OCI-LY7 (cell line): ENCODE results near the gene PCNX2. TPM values are rescaled to one million over a fixed set of nuclear protein-coding genes. Genes with fewer than 3 reads are reported as not detected.

Source experiments
- BruUV-seq: library from RNA; stranded (reverse); fragments of 400-500 nt; replicated peaks from 2 replicates; lab custom pipeline; 2021; lab: Mats Ljungman, UMichigan
- CTCF ChIA-PET: fragments of 300-600 bp; sonication (Branson Sonifier 250); formaldehyde crosslinking; loops from one replicate; lab custom pipeline; 2022; ENCODE audit warnings: antibody characterized with exemption; ENCODE audit not compliant: unreplicated experiment; lab: Charles Lee
- POLR2A ChIA-PET: fragments of 300-600 bp; sonication (Branson Sonifier 250); formaldehyde crosslinking; loops from one replicate; lab custom pipeline; 2022; ENCODE audit warnings: antibody characterized with exemption; lab: Charles Lee
- DNase-seq: peaks from one replicate; pipeline ENCODE4 v3.0.0-alpha.2; 2015; ENCODE audit warnings: low spot score
- H2AFZ ChIP-seq: fragments of 200-600 bp; sonication (generic), shearing (Covaris generic); 2 replicates; pipeline ENCODE4 v1.6.1; 2014; ENCODE audit warnings: mild to moderate bottlenecking, antibody characterized with exemption, low read length, moderate library complexity
- H3K27ac ChIP-seq: fragments of 200-600 bp; sonication (generic); 2 replicates; pipeline ENCODE4 v1.5.1; 2014; ENCODE audit warnings: mixed run types, low read depth, mild to moderate bottlenecking, moderate library complexity, low read length, inconsistent platforms; ENCODE audit not compliant: poor library complexity, severe bottlenecking
- H3K36me3 ChIP-seq: fragments of 200-600 bp; sonication (generic); 2 replicates; pipeline ENCODE4 v1.6.1; 2014; ENCODE audit warnings: mild to moderate bottlenecking, antibody characterized with exemption, low read length, moderate library complexity, mixed read lengths; ENCODE audit not compliant: insufficient read depth
- H3K4me1 ChIP-seq: fragments of 200-600 bp; sonication (generic); 2 replicates; pipeline ENCODE4 v1.5.1; 2014; ENCODE audit warnings: mild to moderate bottlenecking, low read length; ENCODE audit not compliant: insufficient read depth, poor library complexity, severe bottlenecking
- H3K4me2 ChIP-seq: fragments of 200-600 bp; sonication (generic); 2 replicates; pipeline ENCODE4 v1.6.1; 2014; ENCODE audit warnings: mild to moderate bottlenecking, low read length
- H3K4me3 ChIP-seq: fragments of 200-600 bp; sonication (generic); 2 replicates; pipeline ENCODE4 v1.5.1; 2014; ENCODE audit warnings: mild to moderate bottlenecking, low read depth, low read length; ENCODE audit not compliant: poor library complexity, severe bottlenecking
- H3K79me2 ChIP-seq: fragments of 200-600 bp; sonication (generic); 2 replicates; pipeline ENCODE4 v1.6.1; 2016; ENCODE audit warnings: low read depth, mild to moderate bottlenecking, low read length, moderate library complexity, mixed read lengths; ENCODE audit not compliant: insufficient read depth
- H3K9me2 ChIP-seq: fragments of 200-600 bp; sonication (generic); 2 replicates; pipeline ENCODE4 v1.6.1; 2016; ENCODE audit warnings: mild to moderate bottlenecking, low read length, mixed read lengths; ENCODE audit not compliant: insufficient read depth
- H3K9me3 ChIP-seq: fragments of 200-600 bp; sonication (generic); 2 replicates; pipeline ENCODE4 v1.6.1; 2014; ENCODE audit warnings: mild to moderate bottlenecking, mixed run types, low read length, mixed read lengths
- H4K20me1 ChIP-seq: fragments of 200-600 bp; sonication (generic); 2 replicates; pipeline ENCODE4 v1.6.1; 2014; ENCODE audit warnings: mild to moderate bottlenecking, antibody characterized with exemption, low read length, moderate library complexity, mixed read lengths; ENCODE audit not compliant: insufficient read depth
- CTCF ChIP-seq: fragments of 200-600 bp; sonication (generic); conservative IDR thresholded peaks from 2 replicates; pipeline ENCODE4 v1.5.1; 2014; ENCODE audit warnings: mild to moderate bottlenecking, antibody characterized with exemption, low read length, moderate library complexity, mixed read lengths
- EZH2phosphoT487 ChIP-seq: fragments of 200-600 bp; sonication (generic); IDR thresholded peaks from 2 replicates; pipeline ENCODE4 v1.6.1; 2018; ENCODE audit warnings: low read depth, borderline replicate concordance, mild to moderate bottlenecking, mixed run types, antibody characterized with exemption, low read length, moderate library complexity, mixed read lengths
- intact Hi-C: fragments of 100-400 bp; cut with micrococcal nuclease; formaldehyde crosslinking; loops from one replicate; pipeline ENCODE4 v1.10.0; 2022; ENCODE audit not compliant: unreplicated experiment
- total RNA-seq, 2 experiments: library from RNA; depleted of rRNA in 1 of 2; stranded (reverse); fragments of >200 nt in 1 of 2; shearing (Covaris generic) in 1 of 2; gene quantifications; 2 replicates each; pipeline ENCODE4 v1.2.3, GENCODE V29; 2014 to 2022

Gene PCNX2
- total RNA-seq, 2 experiments from 2014 or later: 17.1 to 26.9 TPM

- intact Hi-C loops: loop anchor here (2.0 kb wide), 1 partner anchor 317 kb away; no protein-coding TSS in a partner anchor
- CTCF ChIA-PET: interaction anchor here (0.6 kb wide), 1 partner anchor 352 kb away, joined by 3 read pairs; no protein-coding TSS in a partner anchor
- POLR2A ChIA-PET: interaction anchor here (0.7 to 1.3 kb wide), 4 partner anchors 16 to 712 kb away, joined by 3 to 4 read pairs (median 3); no protein-coding TSS in a partner anchor
- Histone ChIP-seq H3K36me3 (peaks cover 7% of the 10 kb centered on the region), H3K4me2 (peak overlapping the region; percentile 98), H3K9me2 (no peaks in the 10 kb centered on the region), H4K20me1 (peaks cover 3% of the 10 kb centered on the region; the same call in 1 of the 2 replicates), H3K4me1 (peaks cover 16% of the 10 kb centered on the region), H3K9me3 (no peaks in the 10 kb centered on the region), H3K27ac (no peak overlapping the region), H2AFZ (no peak overlapping the region; the same call in 1 of the 2 replicates), H3K4me3 (peak overlapping the region; percentile 96), H3K79me2 (peaks cover 3% of the 10 kb centered on the region; the same call in 1 of the 2 replicates)
- BruUV-seq: no TSS peak
- no peak for DNase-seq
- TF ChIP-seq EZH2phosphoT487: no peak
- TF ChIP-seq CTCF: no peak
Observed at GRCh38 chr1:232951605-232952004, 343.9 kb downstream of the PCNX2 start.

- H3K79me2 ChIP-seq: peaks cover 3% of the 10 kb centered on the region; the same call in 1 of the 2 replicates
- H3K4me1 ChIP-seq: peaks cover 16% of the 10 kb centered on the region
- H4K20me1 ChIP-seq: peaks cover 3% of the 10 kb centered on the region; the same call in 1 of the 2 replicates
- peak overlapping the region; percentile 98 for H3K4me2 ChIP-seq
- H3K9me3 ChIP-seq: no peaks in the 10 kb centered on the region
- POLR2A ChIA-PET: interaction anchor here (0.7 to 1.3 kb wide), 4 partner anchors 16 to 712 kb away, joined by 3 to 4 read pairs (median 3); no protein-coding TSS in a partner anchor
- H2AFZ ChIP-seq: peak overlapping the region; percentile 97
- no peak for TF ChIP-seq CTCF
- TF ChIP-seq EZH2phosphoT487: no peak
- H3K36me3 ChIP-seq: peaks cover 3% of the 10 kb centered on the region
- no peak overlapping the region for H3K27ac ChIP-seq
- intact Hi-C loops: loop anchor here (2.0 kb wide), 1 partner anchor 316 kb away; no protein-coding TSS in a partner anchor
- BruUV-seq: no TSS peak
- peak; percentile 28 for DNase-seq
- CTCF ChIA-PET: interaction anchor here (0.6 kb wide), 1 partner anchor 352 kb away, joined by 3 read pairs; no protein-coding TSS in a partner anchor
- H3K9me2 ChIP-seq: no peaks in the 10 kb centered on the region
- H3K4me3 ChIP-seq: peak overlapping the region; percentile 96
Observed at GRCh38 chr1:232951180-232951579, 344.3 kb downstream of the PCNX2 start.
